K562 (cell line): ENCODE results near the gene DRD2. TPM values are rescaled to one million over a fixed set of nuclear protein-coding genes. Genes with fewer than 3 reads are reported as not detected.

Experiments
- ATAC-seq: fragments of 200-7000 bp; cut with Tn5 transposase; 3 replicates; pipeline ENCODE4 v1.9.1; 2020; ENCODE audit warnings: moderate library complexity
- BruUV-seq: library from RNA; stranded (reverse); fragments of 400-500 nt; replicated peaks from 2 replicates; lab custom pipeline; 2021; lab: Mats Ljungman, UMichigan
- CTCF ChIA-PET: fragments of 300-600 bp; formaldehyde crosslinking; extraction: SDS; loops from one replicate; lab custom pipeline; 2021; ENCODE audit warnings: low intra/inter-chr PET ratio; lab: Yijun Ruan, JAX
- POLR2A ChIA-PET: fragments of 300-600, 350-650 bp; sonication (Branson Sonifier 250); formaldehyde crosslinking; extraction: SDS; loops from one replicate; lab custom pipeline; 2021; ENCODE audit warnings: antibody characterized with exemption, inconsistent platforms; lab: Yijun Ruan, JAX
- DNase-seq, 4 experiments: peaks; one replicate each; pipeline versions ENCODE4 v3.0.0 to v3.0.0-alpha.2; 2011 to 2018; ENCODE audit warnings: low spot score in 3 of 4, mixed read lengths in 3 of 4; ENCODE audit errors: extremely low read depth in 1 of 4
- FAIRE-seq: peaks from 2 replicates; lab custom pipeline; 2011; peaks lifted over from hg19 to GRCh38; lab: Jason Lieb, UNC
- H2AFZ ChIP-seq: 2 replicates; pipeline ENCODE4 v1.6.0; 2011; ENCODE audit warnings: low read depth, low read length, control low read depth, inconsistent platforms
- H3K27ac ChIP-seq: fragments of 200-600 bp; 3 replicates; pipeline ENCODE4 v1.8.0; 2011; ENCODE audit warnings: low read depth, mild to moderate bottlenecking, control low read depth, inconsistent platforms, low read length, moderate library complexity, mixed read lengths; ENCODE audit errors: extremely low read depth
- H3K27me3 ChIP-seq, 2 experiments: fragments of 300-600 bp in 1 of 2; 2 replicates in 1 of 2; 3 replicates in 1 of 2; pipeline versions ENCODE4 v1.6.0 to v1.8.0; 2011; ENCODE audit warnings: inconsistent platforms in 2 of 2, low read length in 2 of 2, mild to moderate bottlenecking in 1 of 2, mixed read lengths in 1 of 2, moderate library complexity in 1 of 2; ENCODE audit not compliant: control insufficient read depth in 2 of 2, insufficient read depth in 2 of 2
- H3K36me3 ChIP-seq: fragments of 300-600 bp; 3 replicates; pipeline ENCODE4 v1.8.0; 2011; ENCODE audit warnings: mild to moderate bottlenecking, low read length, inconsistent platforms; ENCODE audit not compliant: control insufficient read depth, insufficient read depth
- H3K4me1 ChIP-seq, 2 experiments: fragments of 200-600 bp in 1 of 2; replicated peaks in 1 of 2; 2 replicates in 1 of 2; 3 replicates in 1 of 2; pipeline versions ENCODE4 v1.5.1 to v1.8.0; 2011; ENCODE audit warnings: inconsistent platforms in 2 of 2, low read length in 2 of 2, mild to moderate bottlenecking in 1 of 2, mixed read lengths in 1 of 2, moderate library complexity in 1 of 2; ENCODE audit not compliant: control insufficient read depth in 2 of 2, insufficient read depth in 2 of 2
- H3K4me2 ChIP-seq: 2 replicates; pipeline ENCODE4 v1.6.1; 2011; ENCODE audit warnings: low read length, control low read depth, inconsistent platforms, mixed read lengths; ENCODE audit not compliant: insufficient read depth
- H3K4me3 ChIP-seq: fragments of 200-600 bp; sonication (generic), shearing (Covaris generic); 2 replicates; pipeline ENCODE4 v1.5.1; 2016; ENCODE audit warnings: control low read depth, inconsistent platforms
- H3K79me2 ChIP-seq: fragments of 200-600 bp; 3 replicates; pipeline ENCODE4 v1.8.0; 2011; ENCODE audit warnings: low read length, inconsistent platforms; ENCODE audit not compliant: control insufficient read depth, insufficient read depth
- H3K9ac ChIP-seq, 2 experiments: 2 replicates each; pipeline versions ENCODE4 v1.6.0 to v1.6.1; 2011; ENCODE audit warnings: low read depth in 2 of 2, low read length in 2 of 2, control low read depth in 1 of 2, inconsistent platforms in 1 of 2, mild to moderate bottlenecking in 1 of 2, mixed read lengths in 1 of 2; ENCODE audit not compliant: insufficient read depth in 1 of 2
- H3K9me1 ChIP-seq: one replicate; pipeline ENCODE4 v1.6.0; 2011; ENCODE audit warnings: inconsistent platforms, mild to moderate bottlenecking, low read length, moderate library complexity; ENCODE audit not compliant: control insufficient read depth, insufficient read depth
- H3K9me3 ChIP-seq: replicated peaks from 2 replicates; pipeline ENCODE4 v1.5.1; 2011; ENCODE audit warnings: low read depth, low read length, inconsistent platforms; ENCODE audit not compliant: control insufficient read depth, insufficient read depth
- H4K20me1 ChIP-seq: replicated peaks from 2 replicates; pipeline ENCODE4 v1.6.1; 2011; ENCODE audit warnings: low read length, inconsistent platforms, mixed read lengths; ENCODE audit not compliant: control insufficient read depth, insufficient read depth
- ATF3 ChIP-seq, 2 experiments: fragments of 450-650 bp in 1 of 2; sonication (generic) in 1 of 2; formaldehyde crosslinking in 1 of 2; IDR thresholded peaks in 1 of 2; conservative IDR thresholded peaks in 1 of 2; 2 replicates each; pipeline versions ENCODE4 v1.6.1 to v1.8.1; 2016 to 2023; ENCODE audit warnings: mild to moderate bottlenecking in 2 of 2, moderate library complexity in 2 of 2, inconsistent platforms in 1 of 2, missing genetic modification reagents in 1 of 2
- BCL6 ChIP-seq: fragments of 250-450 bp; sonication (Bioruptor Pico); IDR thresholded peaks from 2 replicates; pipeline ENCODE4 v1.4.0; 2020
- BRF1 ChIP-seq: IDR thresholded peaks from 3 replicates; pipeline ENCODE4 v1.6.1; 2011; ENCODE audit warnings: borderline replicate concordance, mild to moderate bottlenecking; ENCODE audit not compliant: insufficient read length; ENCODE audit errors: extremely low read depth
- CBX5 ChIP-seq: IDR thresholded peaks from 2 replicates; pipeline ENCODE4 v1.6.1; 2014; ENCODE audit warnings: low read depth, borderline replicate concordance
- GABPB1 ChIP-seq: sonication (generic); formaldehyde crosslinking; IDR thresholded peaks from 2 replicates; pipeline ENCODE4 v1.8.0; 2022; ENCODE audit warnings: mild to moderate bottlenecking, missing genetic modification reagents
- HDGF ChIP-seq: fragments of 450-650 bp; IDR thresholded peaks from 2 replicates; pipeline ENCODE4 v1.6.1; 2016
- JUND ChIP-seq, 2 experiments: IDR thresholded peaks; 2 replicates in 1 of 2; 3 replicates in 1 of 2; pipeline ENCODE4 v1.6.1; 2011; ENCODE audit warnings: borderline replicate concordance in 2 of 2, low read depth in 2 of 2, low read length in 2 of 2, improper control_type of control experiment in 1 of 2, missing biosample characterization in 1 of 2, missing genetic modification characterization in 1 of 2, missing genetic modification reagents in 1 of 2
- KHSRP ChIP-seq: fragments of 450-650 bp; IDR thresholded peaks from 2 replicates; pipeline ENCODE4 v1.6.1; 2017
- MBD1 ChIP-seq: fragments of 250-450 bp; sonication (Bioruptor Pico); IDR thresholded peaks from 2 replicates; pipeline ENCODE4 v1.8.0; 2022; ENCODE audit warnings: inconsistent platforms
- MCM7 ChIP-seq, 2 experiments: fragments of 450-650 bp; IDR thresholded peaks; 2 replicates each; pipeline ENCODE4 v1.6.1; 2016 to 2018
- PCBP2 ChIP-seq: fragments of 200-400 bp; formaldehyde crosslinking; IDR thresholded peaks from 2 replicates; pipeline ENCODE4 v1.6.1; 2018; ENCODE audit warnings: low read length, low read depth, mild to moderate bottlenecking, moderate library complexity; ENCODE audit not compliant: poor library complexity, severe bottlenecking
- SIX5 ChIP-seq, 2 experiments: IDR thresholded peaks; 2 replicates each; pipeline ENCODE4 v1.6.1; 2011; ENCODE audit warnings: low read length in 2 of 2, borderline replicate concordance in 1 of 2, low read depth in 1 of 2, mild to moderate bottlenecking in 1 of 2, moderate library complexity in 1 of 2; ENCODE audit not compliant: insufficient read depth in 1 of 2
- THAP12 ChIP-seq: fragments of 250-450 bp; sonication (Bioruptor Pico); IDR thresholded peaks from 2 replicates; pipeline ENCODE4 v1.9.0; 2021; ENCODE audit warnings: mild to moderate bottlenecking, inconsistent platforms
- ZBTB8A ChIP-seq: fragments of 450-650 bp; IDR thresholded peaks from 2 replicates; pipeline ENCODE4 v1.6.1; 2018; ENCODE audit warnings: mild to moderate bottlenecking, moderate library complexity; ENCODE audit not compliant: partially characterized antibody
- ZHX1 ChIP-seq: fragments of 150-350 bp; conservative IDR thresholded peaks from 2 replicates; pipeline ENCODE4 v1.6.1; 2014; ENCODE audit warnings: low read length
- WGBS: fragments of 100-300 bp; shearing (Covaris generic); methylation state at CpG from one replicate; pipeline ENCODE4 v1.1.6; 2016; ENCODE audit warnings: low coverage, mixed read lengths; ENCODE audit not compliant: insufficient coverage; ENCODE audit errors: missing lambda C conversion rate; 5-methylcytosine and 5-hydroxymethylcytosine counted together
- in situ Hi-C: fragments of 300-500 bp; cut with MboI; formaldehyde crosslinking; loops from 4 replicates; pipeline ENCODE4 v1.15.0; 2018; ENCODE audit warnings: inconsistent platforms, mixed read lengths
- intact Hi-C: fragments of 100-400 bp; cut with micrococcal nuclease; formaldehyde crosslinking; loops from 2 replicates; pipeline ENCODE4 v1.14.2; 2022
- polyA plus RNA-seq, 8 experiments: library from polyadenylated mRNA; depleted of rRNA in 4 of 8; stranded (reverse) in 5 of 8; unstranded in 3 of 8; fragments of >200 nt; fragmentation: Nextera tagmentation in 2 of 8; fragmentation: Illumina TruSeq in 1 of 8; extraction: Ambion mirVana in 2 of 8; extraction: Trizol in 1 of 8; gene quantifications; 2 replicates each; pipeline versions ENCODE4 v1.2.1 to v1.2.3, GENCODE V29; 2011 to 2014; ENCODE audit warnings: inconsistent platforms in 1 of 8, missing spikeins in 1 of 8
- total RNA-seq, 7 experiments: library from RNA; depleted of rRNA in 6 of 7; stranded (reverse); fragments of >200 nt in 6 of 7; fragmentation: Illumina TruSeq in 2 of 7; extraction: Trizol in 2 of 7; gene quantifications; 2 replicates each; pipeline versions ENCODE4 v1.2.1 to v1.2.3, GENCODE V29; 2011 to 2021; ENCODE audit warnings: low replicate concordance in 1 of 7

The DRD2 gene
- total and polyA plus RNA-seq, 9 of the 15 experiments (the other 6 are each of a cell fraction or from before 2014, with no cell fraction given), result not detected

GRCh38 chr11:113454455-113454854 lies 20.7 kb downstream of the DRD2 start:
- Histone ChIP-seq H3K27me3 (peaks cover 2 to 16% of the 10 kb centered on the region in 2 experiments; a peak in 4 of 5 replicates), H3K4me2 (no peak overlapping the region), H4K20me1 (no peaks in the 10 kb centered on the region), H3K79me2 (no peaks in the 10 kb centered on the region), H3K36me3 (no peaks in the 10 kb centered on the region), H3K27ac (no peak overlapping the region), H3K9me1 (no peaks in the 10 kb centered on the region), H3K4me1 (no peaks in the 10 kb centered on the region), H2AFZ (no peak overlapping the region), H3K9me3 (no peaks in the 10 kb centered on the region), H3K9ac (no peak overlapping the region), H3K4me3 (no peak overlapping the region)
- WGBS, result 0% methylated on average over 2 of the region's 2 CpGs
- FAIRE-seq (no peak), ATAC-seq (no peak), DNase-seq (no peak)
- BruUV-seq, result no TSS peak
- ChIA-PET CTCF (no interaction called here), POLR2A (interaction anchor here (0.8 kb wide), 1 partner anchor 61 kb away, joined by 3 read pairs; no protein-coding TSS in a partner anchor)
- intact Hi-C loops, result no loop called here
- in situ Hi-C loops, result no loop called here
- TF ChIP-seq HDGF, result no peak
- no peak for TF ChIP-seq MBD1 (CRISPR knock-in tag)
- TF ChIP-seq PCBP2, result no peak
- no peak for TF ChIP-seq ATF3 (IDR thresholded peaks at IDR 0.05)
- TF ChIP-seq ATF3 (CRISPR knock-in tag; conservative IDR thresholded peaks at IDR 0.05), result no peak
- TF ChIP-seq ZBTB8A, result no peak
- no peak for TF ChIP-seq JUND (IDR thresholded peaks at IDR 0.05; ENCODE audit: borderline replicate concordance, low read depth, low read length)
- TF ChIP-seq JUND (tag; IDR thresholded peaks at IDR 0.05; ENCODE audit: borderline replicate concordance, low read depth, low read length), result no peak
- no peak for TF ChIP-seq GABPB1 (CRISPR knock-in tag)
- TF ChIP-seq THAP12, result no peak
- no peak for TF ChIP-seq MCM7 (IDR thresholded peaks at IDR 0.05)
- no peak for TF ChIP-seq KHSRP
- TF ChIP-seq CBX5, result no peak
- no peak for TF ChIP-seq BRF1
- TF ChIP-seq BCL6 (CRISPR knock-in tag), result no peak
- TF ChIP-seq ZHX1, result no peak
- TF ChIP-seq SIX5 (IDR thresholded peaks at IDR 0.05; ENCODE audit: borderline replicate concordance in 1 of 2, insufficient read depth in 1 of 2, low read depth in 1 of 2, low read length in 2 of 2), result no peak
